ENCODE data around the gene MAPKBP1. TPM values are rescaled to one million over a fixed set of nuclear protein-coding genes. Genes with fewer than 3 reads are reported as not detected.

Gene MAPKBP1
- total and polyA plus RNA-seq, 11 donors, result 6.3 to 20.5 (median 14.8) TPM

- peaks cover 0 to 4% (median 0%) of the 10 kb centered on the region in 9 donors for H3K27me3 ChIP-seq
- H3K4me1 ChIP-seq, result no peaks in the 10 kb centered on the region
- DNase-seq (no peak), ATAC-seq (no peak)
- no peak overlapping the region for H3K27ac ChIP-seq
- no peaks in the 10 kb centered on the region for H3K9me3 ChIP-seq
- no peak for TF ChIP-seq POLR2A (IDR thresholded peaks at IDR 0.05)
- TF ChIP-seq, protein P1, sequence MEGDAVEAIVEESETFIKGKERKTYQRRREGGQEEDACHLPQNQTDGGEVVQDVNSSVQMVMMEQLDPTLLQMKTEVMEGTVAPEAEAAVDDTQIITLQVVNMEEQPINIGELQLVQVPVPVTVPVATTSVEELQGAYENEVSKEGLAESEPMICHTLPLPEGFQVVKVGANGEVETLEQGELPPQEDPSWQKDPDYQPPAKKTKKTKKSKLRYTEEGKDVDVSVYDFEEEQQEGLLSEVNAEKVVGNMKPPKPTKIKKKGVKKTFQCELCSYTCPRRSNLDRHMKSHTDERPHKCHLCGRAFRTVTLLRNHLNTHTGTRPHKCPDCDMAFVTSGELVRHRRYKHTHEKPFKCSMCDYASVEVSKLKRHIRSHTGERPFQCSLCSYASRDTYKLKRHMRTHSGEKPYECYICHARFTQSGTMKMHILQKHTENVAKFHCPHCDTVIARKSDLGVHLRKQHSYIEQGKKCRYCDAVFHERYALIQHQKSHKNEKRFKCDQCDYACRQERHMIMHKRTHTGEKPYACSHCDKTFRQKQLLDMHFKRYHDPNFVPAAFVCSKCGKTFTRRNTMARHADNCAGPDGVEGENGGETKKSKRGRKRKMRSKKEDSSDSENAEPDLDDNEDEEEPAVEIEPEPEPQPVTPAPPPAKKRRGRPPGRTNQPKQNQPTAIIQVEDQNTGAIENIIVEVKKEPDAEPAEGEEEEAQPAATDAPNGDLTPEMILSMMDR (IDR thresholded peaks at IDR 0.05), result no peak
- H3K4me3 ChIP-seq, result no peak overlapping the region
- no peaks in the 10 kb centered on the region for H3K36me3 ChIP-seq
- 74 to 85% (median 82%) methylated on average over 11 to 15 of the region's 15 CpGs for whole genome bisulfite sequencing, 4 donors
- intact Hi-C loops (cut with DNase I), result no loop called here
Observed at GRCh38 chr15:41858756-41859155, 84.5 kb downstream of the MAPKBP1 start.

- intact Hi-C loops (cut with DNase I), result no loop called here
- 63 to 73% (median 65%) methylated on average over 12 to 15 of the region's 15 CpGs for WGBS, 4 donors
- DNase-seq (no peak), ATAC-seq (peak in 1 of 4 donors; percentile 19)
- TF ChIP-seq, protein P1 (IDR thresholded peaks at IDR 0.05), result peak in 7 of 12 donors; percentile 5 to 35 (median 16)
- TF ChIP-seq POLR2A (IDR thresholded peaks at IDR 0.05), result no peak
- Histone ChIP-seq H3K9me3 (no peaks in the 10 kb centered on the region), H3K36me3 (no peaks in the 10 kb centered on the region), H3K4me1 (no peaks in the 10 kb centered on the region), H3K27ac (no peak overlapping the region), H3K4me3 (no peak overlapping the region), H3K27me3 (peaks cover 0 to 3% (median 0%) of the 10 kb centered on the region in 9 donors)
Observed at GRCh38 chr15:41860049-41860828, 86.0 kb downstream of the MAPKBP1 start.

GRCh38 chr15:41861736-41862356, 87.6 kb downstream of the MAPKBP1 start:
- Histone ChIP-seq H3K27me3 (no peaks in the 10 kb centered on the region), H3K27ac (no peak overlapping the region)
- WGBS, 4 donors, result 94 to 95% (median 94%) methylated on average over 13 to 18 of the region's 18 CpGs

More at GRCh38 chr15:41861736-41862356, 87.6 kb downstream of the MAPKBP1 start:
- intact Hi-C loops (cut with DNase I), result no loop called here
- DNase-seq (no peak), ATAC-seq (no peak)
- TF ChIP-seq, protein P1 (IDR thresholded peaks at IDR 0.05), result no peak
- TF ChIP-seq POLR2A (IDR thresholded peaks at IDR 0.05), result no peak
- Histone ChIP-seq H3K4me1 (no peaks in the 10 kb centered on the region), H3K4me3 (no peak overlapping the region), H3K9me3 (no peaks in the 10 kb centered on the region), H3K36me3 (no peaks in the 10 kb centered on the region)

Measured in heart left ventricle (tissue), 16 donors.